Measurements from ENCODE around the gene RAC3. TPM values are rescaled to one million over a fixed set of nuclear protein-coding genes. Genes with fewer than 3 reads are reported as not detected.

RAC3 gene
- total RNA-seq, 1 donor from 2014 or later, result 75.0 TPM

DNA sequence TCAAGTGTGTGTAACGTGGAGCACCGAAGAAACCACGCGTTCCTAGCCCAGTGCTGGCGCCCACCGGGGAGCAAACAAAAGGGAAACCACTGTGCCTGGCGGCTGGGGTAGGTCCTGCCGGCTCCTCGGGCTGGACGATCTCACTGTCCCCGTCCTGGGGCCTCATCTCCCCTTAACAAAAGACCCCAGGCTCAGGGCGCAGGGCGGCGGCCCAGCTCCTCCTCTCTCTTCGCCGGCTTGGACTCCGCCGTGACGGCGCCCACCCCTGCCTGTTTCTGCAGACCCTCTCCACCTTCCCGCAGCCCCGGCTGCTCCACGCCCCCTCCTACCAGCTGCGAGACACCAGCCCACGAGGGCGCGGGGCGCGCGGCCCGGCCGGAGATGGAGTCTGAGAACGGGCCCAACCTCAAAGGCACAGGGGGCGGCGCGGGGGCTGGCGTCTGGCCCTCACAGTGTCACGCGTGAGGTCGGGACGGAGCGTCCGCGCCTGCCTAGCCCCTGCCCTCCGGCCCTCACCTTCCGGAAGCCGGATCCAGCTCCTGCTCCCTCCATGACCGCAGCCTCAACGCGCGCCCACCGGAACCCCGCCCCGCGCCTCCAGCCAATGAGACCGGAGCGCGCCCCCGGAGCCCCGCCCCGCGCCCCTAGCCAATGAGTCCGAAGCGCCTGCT is 9.0 kb upstream of the RAC3 start, which contains the start of gene CENPX:
CENPX (minus strand) TSS at position 569 of the 671 bp plus-strand sequence; CDS start at position 552, 17 bp downstream.
- H3K4me1 Mint-ChIP-seq, result peaks cover 18% of the 10 kb centered on the region
- peak within 1 kb of the TSS; percentile 97 for H3K4me3 Mint-ChIP-seq
- no peaks in the 10 kb centered on the region for H3K9me3 Mint-ChIP-seq
- no peaks in the 10 kb centered on the region for H3K36me3 Mint-ChIP-seq (ENCODE audit: low read depth)
- DNase-seq (ENCODE audit: low read depth, low spot score), result peak; percentile 42
- TF ChIP-seq, protein P1, sequence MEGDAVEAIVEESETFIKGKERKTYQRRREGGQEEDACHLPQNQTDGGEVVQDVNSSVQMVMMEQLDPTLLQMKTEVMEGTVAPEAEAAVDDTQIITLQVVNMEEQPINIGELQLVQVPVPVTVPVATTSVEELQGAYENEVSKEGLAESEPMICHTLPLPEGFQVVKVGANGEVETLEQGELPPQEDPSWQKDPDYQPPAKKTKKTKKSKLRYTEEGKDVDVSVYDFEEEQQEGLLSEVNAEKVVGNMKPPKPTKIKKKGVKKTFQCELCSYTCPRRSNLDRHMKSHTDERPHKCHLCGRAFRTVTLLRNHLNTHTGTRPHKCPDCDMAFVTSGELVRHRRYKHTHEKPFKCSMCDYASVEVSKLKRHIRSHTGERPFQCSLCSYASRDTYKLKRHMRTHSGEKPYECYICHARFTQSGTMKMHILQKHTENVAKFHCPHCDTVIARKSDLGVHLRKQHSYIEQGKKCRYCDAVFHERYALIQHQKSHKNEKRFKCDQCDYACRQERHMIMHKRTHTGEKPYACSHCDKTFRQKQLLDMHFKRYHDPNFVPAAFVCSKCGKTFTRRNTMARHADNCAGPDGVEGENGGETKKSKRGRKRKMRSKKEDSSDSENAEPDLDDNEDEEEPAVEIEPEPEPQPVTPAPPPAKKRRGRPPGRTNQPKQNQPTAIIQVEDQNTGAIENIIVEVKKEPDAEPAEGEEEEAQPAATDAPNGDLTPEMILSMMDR (conservative IDR thresholded peaks at IDR 0.05), result no peak
- peaks cover 6% of the 10 kb centered on the region for H3K27me3 Mint-ChIP-seq (ENCODE audit: low read depth)
- H3K27ac Mint-ChIP-seq (ENCODE audit: unreplicated experiment), result peak within 1 kb of the TSS; percentile 84

GRCh38 chr17:82022981-82023446 is 8.5 kb upstream of the RAC3 start, which contains the start of gene LRRC45:
LRRC45 (plus strand) TSS chr17:82023305; CDS start chr17:82023644, 339 bp downstream.
- H3K27ac Mint-ChIP-seq (ENCODE audit: unreplicated experiment), result peak within 1 kb of the TSS; percentile 84
- H3K4me3 Mint-ChIP-seq, result peak within 1 kb of the TSS; percentile 97
- peak; percentile 99 for DNase-seq (ENCODE audit: low read depth, low spot score)

DNA sequence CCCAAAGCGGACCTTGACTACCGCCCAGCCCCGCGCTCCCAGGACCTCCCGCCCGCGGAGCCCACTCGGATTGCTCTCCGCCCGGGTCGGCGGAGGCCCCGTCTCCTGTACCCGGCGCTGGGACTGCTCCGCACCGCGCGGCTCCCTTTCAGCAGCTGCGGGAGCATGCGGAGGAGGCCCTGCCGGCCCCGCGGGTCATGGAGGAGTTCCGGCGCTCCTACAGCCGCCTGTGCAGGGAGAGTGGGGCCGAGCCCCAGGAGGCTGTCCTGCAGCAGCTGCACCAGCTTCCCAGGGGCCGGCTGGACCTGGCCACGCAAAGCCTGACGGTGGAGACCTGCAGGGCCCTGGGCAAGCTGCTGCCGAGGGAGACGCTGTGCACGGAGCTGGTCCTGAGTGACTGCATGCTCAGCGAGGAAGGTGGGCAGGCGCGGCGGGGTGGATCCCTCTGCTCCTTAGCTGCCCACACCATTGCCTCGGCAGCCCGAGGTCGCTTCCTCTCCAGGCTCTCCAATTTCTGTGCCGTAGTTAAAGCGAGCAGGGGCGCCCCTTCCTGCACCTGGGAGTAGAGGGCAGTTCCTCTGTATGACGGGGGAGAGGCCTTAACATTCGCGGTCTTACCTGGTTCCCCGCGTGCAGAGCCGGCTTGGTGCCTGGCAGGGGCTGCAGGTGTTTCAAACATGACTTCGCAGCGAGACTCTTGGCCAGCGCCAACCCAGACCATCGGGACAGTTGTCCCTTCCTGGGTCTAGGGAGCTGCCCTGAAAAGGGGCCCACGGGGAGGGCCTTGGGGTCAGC is 7.8 kb upstream of the RAC3 start:
- TF ChIP-seq, protein P1 (conservative IDR thresholded peaks at IDR 0.05), result no peak
- Mint-ChIP-seq H3K27ac (ENCODE audit: unreplicated experiment) (no peak overlapping the region), H3K4me3 (peak overlapping the region; percentile 85)

More at GRCh38 chr17:82022981-82023446, 8.5 kb upstream of the RAC3 start, which contains the start of gene LRRC45:
- Mint-ChIP-seq H3K9me3 (no peaks in the 10 kb centered on the region), H3K27me3 (ENCODE audit: low read depth) (peaks cover 6% of the 10 kb centered on the region), H3K36me3 (ENCODE audit: low read depth) (no peaks in the 10 kb centered on the region), H3K4me1 (peaks cover 18% of the 10 kb centered on the region)
- TF ChIP-seq, protein P1 (conservative IDR thresholded peaks at IDR 0.05), result no peak

DNA sequence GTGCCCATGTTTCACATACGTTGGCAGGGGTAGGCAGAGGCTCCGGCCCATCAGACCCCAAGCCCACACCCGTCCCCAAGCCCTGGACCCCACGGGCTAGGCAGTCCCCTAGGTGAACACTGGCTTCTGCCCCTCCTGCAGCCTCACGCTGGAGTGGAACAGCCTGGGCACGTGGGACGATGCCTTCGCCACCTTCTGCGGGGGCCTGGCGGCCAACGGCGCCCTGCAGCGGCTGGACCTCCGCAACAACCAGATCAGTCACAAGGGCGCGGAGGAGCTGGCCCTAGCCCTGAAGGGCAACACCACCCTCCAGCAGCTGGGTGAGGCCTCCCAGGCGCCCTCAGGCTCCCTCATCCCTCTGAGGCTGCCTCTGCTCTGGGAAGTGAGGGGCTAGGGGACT is 6.6 kb upstream of the RAC3 start:
- TF ChIP-seq, protein P1 (conservative IDR thresholded peaks at IDR 0.05), result no peak
- H3K4me3 Mint-ChIP-seq, result peak overlapping the region; percentile 85
- H3K9me3 Mint-ChIP-seq, result no peaks in the 10 kb centered on the region
- DNase-seq (ENCODE audit: low read depth, low spot score), result no peak
- peaks cover 18% of the 10 kb centered on the region for H3K4me1 Mint-ChIP-seq
- H3K36me3 Mint-ChIP-seq (ENCODE audit: low read depth), result no peaks in the 10 kb centered on the region
- no peak overlapping the region for H3K27ac Mint-ChIP-seq (ENCODE audit: unreplicated experiment)
- peaks cover 4% of the 10 kb centered on the region for H3K27me3 Mint-ChIP-seq (ENCODE audit: low read depth)

More for the DNA sequence above, 7.8 kb upstream of the RAC3 start:
- Mint-ChIP-seq H3K36me3 (ENCODE audit: low read depth) (no peaks in the 10 kb centered on the region), H3K9me3 (no peaks in the 10 kb centered on the region), H3K4me1 (peaks cover 18% of the 10 kb centered on the region), H3K27me3 (ENCODE audit: low read depth) (peaks cover 4% of the 10 kb centered on the region)
- no peak for DNase-seq (ENCODE audit: low read depth, low spot score)

DNA sequence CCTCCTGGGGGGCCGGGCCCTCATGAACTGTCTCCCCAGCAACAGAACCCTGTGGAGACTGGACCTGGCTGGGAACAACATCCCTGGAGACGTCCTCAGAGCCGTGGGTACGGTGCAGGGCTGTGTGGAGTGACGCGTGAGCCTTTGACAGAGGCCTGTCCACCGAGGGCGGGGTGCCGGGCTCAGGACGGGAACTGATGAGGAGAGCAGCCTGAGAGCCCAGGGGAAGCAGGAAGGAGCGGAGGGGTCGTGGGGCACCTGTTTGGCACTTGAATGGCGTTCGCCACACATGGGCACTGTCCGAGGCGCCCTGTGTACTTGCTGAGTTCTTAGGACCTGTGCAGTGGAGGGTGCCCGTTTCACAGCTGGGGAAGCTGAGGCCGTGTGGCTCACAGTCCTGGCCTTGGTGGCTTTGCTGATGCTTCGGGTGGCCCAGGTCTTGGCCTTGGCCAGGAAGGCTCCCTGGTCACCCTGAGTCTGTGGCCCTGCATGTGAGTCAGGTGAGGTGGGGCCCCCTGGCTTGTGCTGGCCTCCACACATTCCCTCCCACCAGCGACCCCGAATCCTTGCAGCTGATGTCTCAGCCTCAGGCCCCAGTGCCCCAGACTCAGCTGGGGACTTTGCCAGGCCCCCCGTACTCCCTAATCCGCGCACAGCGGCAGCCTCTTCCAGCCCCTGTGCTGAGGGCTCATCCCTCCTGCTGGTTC is 5.9 kb upstream of the RAC3 start:
- Mint-ChIP-seq H3K4me1 (peaks cover 18% of the 10 kb centered on the region), H3K27me3 (ENCODE audit: low read depth) (peaks cover 4% of the 10 kb centered on the region), H3K4me3 (peak overlapping the region; percentile 85), H3K27ac (ENCODE audit: unreplicated experiment) (peak overlapping the region; percentile 62), H3K36me3 (ENCODE audit: low read depth) (no peaks in the 10 kb centered on the region), H3K9me3 (no peaks in the 10 kb centered on the region)
- no peak for DNase-seq (ENCODE audit: low read depth, low spot score)
- TF ChIP-seq, protein P1 (conservative IDR thresholded peaks at IDR 0.05), result no peak
